GM13976 (cell line): Measurements from ENCODE around the gene PCSK7.

ENCODE experiments used
- DNase-seq: peaks from one replicate; pipeline ENCODE4 v3.0.0; 2012; ENCODE audit warnings: low spot score
- in situ Hi-C: fragments of 300-500 bp; cut with MboI; formaldehyde crosslinking; loops from one replicate; pipeline ENCODE4 v1.12.0; 2022; ENCODE audit warnings: low sequenced_read_pairs, mixed read lengths, inconsistent platforms; ENCODE audit not compliant: unreplicated experiment
- TF ChIP-seq, protein P1 (sequence below): IDR thresholded peaks from 2 replicates; pipeline ENCODE4 v1.5.1; 2012; ENCODE audit warnings: borderline replicate concordance, mild to moderate bottlenecking; ENCODE audit not compliant: insufficient read depth; ENCODE audit errors: extremely low read depth, missing control alignments, control extremely low read depth

The PCSK7 gene

GRCh38 chr11:117220999-117221774 is 10.7 kb downstream of the PCSK7 start:
- in situ Hi-C loops: loop anchor here (10.0 kb wide), 1 partner anchor 336 kb away; no protein-coding TSS in a partner anchor
- DNase-seq: no peak
- TF ChIP-seq, protein P1, sequence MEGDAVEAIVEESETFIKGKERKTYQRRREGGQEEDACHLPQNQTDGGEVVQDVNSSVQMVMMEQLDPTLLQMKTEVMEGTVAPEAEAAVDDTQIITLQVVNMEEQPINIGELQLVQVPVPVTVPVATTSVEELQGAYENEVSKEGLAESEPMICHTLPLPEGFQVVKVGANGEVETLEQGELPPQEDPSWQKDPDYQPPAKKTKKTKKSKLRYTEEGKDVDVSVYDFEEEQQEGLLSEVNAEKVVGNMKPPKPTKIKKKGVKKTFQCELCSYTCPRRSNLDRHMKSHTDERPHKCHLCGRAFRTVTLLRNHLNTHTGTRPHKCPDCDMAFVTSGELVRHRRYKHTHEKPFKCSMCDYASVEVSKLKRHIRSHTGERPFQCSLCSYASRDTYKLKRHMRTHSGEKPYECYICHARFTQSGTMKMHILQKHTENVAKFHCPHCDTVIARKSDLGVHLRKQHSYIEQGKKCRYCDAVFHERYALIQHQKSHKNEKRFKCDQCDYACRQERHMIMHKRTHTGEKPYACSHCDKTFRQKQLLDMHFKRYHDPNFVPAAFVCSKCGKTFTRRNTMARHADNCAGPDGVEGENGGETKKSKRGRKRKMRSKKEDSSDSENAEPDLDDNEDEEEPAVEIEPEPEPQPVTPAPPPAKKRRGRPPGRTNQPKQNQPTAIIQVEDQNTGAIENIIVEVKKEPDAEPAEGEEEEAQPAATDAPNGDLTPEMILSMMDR: no peak

DNA sequence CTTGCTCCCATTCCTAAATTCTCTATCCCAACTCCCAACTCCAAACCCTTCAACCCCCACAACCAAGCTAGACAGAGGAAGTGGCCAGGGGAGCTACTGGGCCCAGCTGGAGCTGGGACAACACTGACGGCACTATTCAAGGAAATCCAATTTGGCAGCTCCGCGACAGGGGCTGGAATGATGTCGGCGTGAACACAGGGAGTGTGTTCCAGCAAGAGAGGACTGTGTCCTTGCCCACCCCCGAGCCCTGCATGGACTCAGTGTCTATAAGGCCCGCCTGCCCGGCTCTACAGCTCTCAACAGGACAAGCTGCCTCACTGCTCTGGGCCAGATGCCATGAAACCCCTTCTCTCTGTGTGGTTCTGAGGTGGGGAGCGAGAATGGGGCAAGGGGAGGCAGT is 11.3 kb downstream of the PCSK7 start:
- in situ Hi-C loops: loop anchor here (10.0 kb wide), 1 partner anchor 336 kb away; no protein-coding TSS in a partner anchor
- DNase-seq: no peak
- TF ChIP-seq, protein P1: no peak

GRCh38 chr11:117219995-117220394 is 11.9 kb downstream of the PCSK7 start:
- no peak for DNase-seq
- in situ Hi-C loops: loop anchor here (10.0 kb wide), 1 partner anchor 335 kb away; no protein-coding TSS in a partner anchor
- TF ChIP-seq, protein P1: no peak

DNA sequence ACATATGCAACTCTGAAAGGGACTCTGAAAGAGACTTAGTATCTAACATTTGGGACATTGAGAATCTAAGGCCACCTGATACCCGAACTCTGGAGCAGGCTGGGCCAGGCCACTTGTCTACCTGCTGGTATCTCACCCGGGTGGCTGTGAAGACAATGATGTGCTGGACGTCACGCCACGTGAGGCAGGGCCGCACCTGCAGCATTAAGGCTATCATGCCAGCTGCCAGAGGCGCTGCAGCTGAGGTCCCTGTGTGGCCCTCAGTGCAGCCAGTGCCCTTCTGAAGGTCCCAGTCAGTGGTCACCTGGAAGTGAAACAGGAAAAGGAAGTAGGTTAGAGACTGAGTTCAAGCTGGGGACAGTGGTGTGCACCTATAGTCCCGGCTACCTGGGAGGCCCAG is 12.4 kb downstream of the PCSK7 start:
- DNase-seq: no peak
- TF ChIP-seq, protein P1: no peak
- in situ Hi-C loops: no loop called here

DNA sequence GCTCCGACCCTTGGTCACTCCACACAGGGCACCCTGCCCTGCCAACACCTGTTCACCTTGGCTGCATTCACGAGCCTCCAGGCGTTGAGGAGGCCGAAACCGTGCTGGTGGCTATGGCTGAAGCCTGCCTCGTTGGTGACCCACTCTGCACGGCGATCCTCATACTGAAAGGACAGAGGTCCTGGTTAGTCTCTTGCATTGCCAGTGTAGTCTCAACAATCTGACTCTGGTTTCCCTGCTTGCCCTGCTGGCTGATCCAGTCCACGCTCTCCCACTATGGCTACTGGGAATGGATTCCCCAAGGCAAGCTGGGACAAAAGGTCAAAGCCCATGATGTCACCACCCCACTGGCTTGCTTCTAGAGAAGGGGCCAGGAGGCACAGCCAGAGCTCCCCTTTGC is 12.9 kb downstream of the PCSK7 start:
- no peak for DNase-seq
- TF ChIP-seq, protein P1: no peak
- in situ Hi-C loops: no loop called here

- in situ Hi-C loops: no loop called here
- DNase-seq: no peak
- TF ChIP-seq, protein P1: no peak
These were observed 13.5 kb downstream of the PCSK7 start for GRCh38 chr11:117218133-117218915.
